Activated CD8-positive, alpha-beta memory T cell treated with anti-CD3 and anti-CD28 coated beads, Interleukin-2, amount 10 ng/mL, durations not matched to agents 7 days and 5 days (primary cell): ENCODE measurements around the gene KCNQ5. TPM values are rescaled to one million over a fixed set of nuclear protein-coding genes. Genes with fewer than 3 reads are reported as not detected.
"Not testable (repeated sequence)": the region's sequence is repeated elsewhere in the genome, so short reads cannot be mapped to it uniquely, and the experiment has no call there.

Source experiments
- ATAC-seq: fragments of 150-1000 bp; cut with Tn5 transposase; one replicate; pipeline ENCODE4 v1.10.0; 2021; ENCODE audit warnings: moderate library complexity
- CTCF ChIA-PET: fragments of 350-600 bp; sonication (Branson Sonifier 250); formaldehyde crosslinking; loops from one replicate; lab custom pipeline; 2021; ENCODE audit warnings: antibody characterized with exemption; lab: Charles Lee
- DNase-seq: peaks from one replicate; pipeline ENCODE4 v3.0.0-alpha.2; 2020
- H3K27ac Mint-ChIP-seq: one replicate; pipeline ENCODE4 v1.8.0; 2021; ENCODE audit warnings: mild to moderate bottlenecking, mixed read lengths
- H3K27me3 Mint-ChIP-seq: one replicate; pipeline ENCODE4 v1.8.0; 2021; ENCODE audit warnings: mixed read lengths
- H3K36me3 Mint-ChIP-seq: one replicate; pipeline ENCODE4 v1.8.0; 2021; ENCODE audit warnings: mild to moderate bottlenecking, mixed read lengths
- H3K4me1 Mint-ChIP-seq: one replicate; pipeline ENCODE4 v1.8.0; 2021; ENCODE audit warnings: mixed read lengths
- H3K4me3 Mint-ChIP-seq: one replicate; pipeline ENCODE4 v1.8.0; 2021; ENCODE audit warnings: mild to moderate bottlenecking, moderate library complexity, mixed read lengths
- H3K9me3 Mint-ChIP-seq: one replicate; pipeline ENCODE4 v1.8.0; 2022; ENCODE audit warnings: low read depth, mixed read lengths
- total RNA-seq, 2 experiments: library from RNA; stranded (reverse); gene quantifications; one replicate each; pipeline ENCODE4 v1.2.3, GENCODE V29; 2021

The KCNQ5 gene
- total RNA-seq, 2 experiments from 2014 or later, result 7.2 to 7.8 TPM

DNA sequence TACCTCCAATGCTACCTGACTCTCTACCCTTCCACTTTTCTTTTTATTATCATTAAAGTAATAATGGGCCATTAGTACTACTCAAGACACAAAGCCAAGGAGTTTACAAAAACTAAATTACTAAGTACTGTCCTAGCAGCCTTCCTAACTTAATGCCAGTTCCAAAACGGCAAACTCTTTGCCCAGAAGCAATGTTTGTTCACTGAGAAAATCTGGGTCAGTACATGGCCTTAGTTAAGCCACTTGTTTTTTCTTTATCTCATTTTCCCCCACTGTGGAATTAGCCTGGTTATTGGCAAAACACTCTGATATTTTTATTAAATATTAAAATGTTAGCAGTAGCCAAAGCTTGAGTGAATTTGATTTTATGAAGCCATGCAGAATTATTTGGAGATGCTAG, 242.4 kb downstream of the KCNQ5 start:
- ATAC-seq, result no peak
- CTCF ChIA-PET, result no interaction called here
- Mint-ChIP-seq H3K27ac (no peak overlapping the region), H3K4me1 (peaks cover 6% of the 10 kb centered on the region), H3K27me3 (no peaks in the 10 kb centered on the region), H3K4me3 (no peak overlapping the region), H3K36me3 (no peaks in the 10 kb centered on the region), H3K9me3 (no peaks in the 10 kb centered on the region)
- no peak for DNase-seq

- ATAC-seq, result no peak
- Mint-ChIP-seq H3K4me3 (no peak overlapping the region), H3K36me3 (no peaks in the 10 kb centered on the region), H3K27me3 (no peaks in the 10 kb centered on the region), H3K27ac (no peak overlapping the region), H3K4me1 (peaks cover 6% of the 10 kb centered on the region), H3K9me3 (no peaks in the 10 kb centered on the region)
- DNase-seq, result no peak
- CTCF ChIA-PET, result no interaction called here
These were observed 242.9 kb downstream of the KCNQ5 start for GRCh38 chr6:72864799-72865198.

DNA sequence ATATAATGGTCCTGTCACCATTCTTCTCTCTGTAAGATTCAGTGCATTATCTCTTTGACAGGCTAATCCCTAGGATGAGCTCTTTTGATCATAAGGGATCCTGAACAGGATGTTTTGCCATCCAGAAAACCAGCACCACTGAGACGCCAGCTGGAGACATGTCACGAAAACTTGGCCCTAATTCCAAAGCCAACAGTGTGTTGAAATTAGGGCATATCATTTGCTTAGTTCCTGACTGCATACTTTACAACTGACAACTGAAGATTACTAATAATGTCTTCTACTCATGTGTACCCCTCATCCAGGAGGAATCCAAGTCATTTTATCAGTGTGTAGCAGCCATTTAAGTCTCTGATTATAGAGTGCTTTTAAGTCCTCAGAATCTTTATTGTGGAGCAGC, 243.6 kb downstream of the KCNQ5 start:
- no peak for ATAC-seq
- Mint-ChIP-seq H3K4me1 (peaks cover 6% of the 10 kb centered on the region), H3K9me3 (no peaks in the 10 kb centered on the region), H3K27ac (no peak overlapping the region), H3K4me3 (no peak overlapping the region), H3K36me3 (no peaks in the 10 kb centered on the region), H3K27me3 (no peaks in the 10 kb centered on the region)
- CTCF ChIA-PET, result no interaction called here
- no peak for DNase-seq

GRCh38 chr6:72869621-72870020, 247.8 kb downstream of the KCNQ5 start:
- Mint-ChIP-seq H3K4me1 (no peaks in the 10 kb centered on the region), H3K36me3 (no peaks in the 10 kb centered on the region), H3K27me3 (no peaks in the 10 kb centered on the region), H3K27ac (no peak overlapping the region), H3K9me3 (no peaks in the 10 kb centered on the region), H3K4me3 (no peak overlapping the region)
- CTCF ChIA-PET, result interaction anchor here (0.9 kb wide), 1 partner anchor 253 kb away, joined by 3 read pairs; no protein-coding TSS in a partner anchor
- no peak for ATAC-seq
- DNase-seq, result no peak

DNA sequence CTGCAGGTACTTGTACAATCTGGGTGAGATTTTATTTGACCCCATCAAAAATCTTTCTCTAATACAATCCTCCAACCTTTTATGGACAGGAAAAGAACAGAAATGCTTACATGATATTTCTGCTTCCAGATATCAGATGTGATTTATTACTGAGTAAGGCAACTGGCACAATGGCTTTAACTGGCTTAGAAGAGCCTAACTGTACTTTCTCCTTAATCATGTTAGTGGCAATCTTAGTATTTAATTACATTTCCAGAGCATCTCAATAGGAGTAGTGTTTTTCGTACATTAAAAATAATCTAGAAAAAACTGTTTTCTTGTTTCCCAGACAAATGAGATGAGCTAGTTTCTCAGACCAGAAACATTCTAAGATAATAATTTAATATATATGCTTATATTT, 251.6 kb downstream of the KCNQ5 start:
- Mint-ChIP-seq H3K36me3 (no peaks in the 10 kb centered on the region), H3K4me3 (no peak overlapping the region), H3K4me1 (no peaks in the 10 kb centered on the region), H3K27ac (no peak overlapping the region), H3K9me3 (no peaks in the 10 kb centered on the region), H3K27me3 (no peaks in the 10 kb centered on the region)
- ATAC-seq (no peak), DNase-seq (no peak)
- CTCF ChIA-PET, result no interaction called here

GRCh38 chr6:72876256-72876655, 254.4 kb downstream of the KCNQ5 start:
- no peak overlapping the region for H3K4me3 Mint-ChIP-seq
- H3K27ac Mint-ChIP-seq, result no peak overlapping the region
- H3K36me3 Mint-ChIP-seq, result no peaks in the 10 kb centered on the region
- H3K9me3 Mint-ChIP-seq, result no peaks in the 10 kb centered on the region
- CTCF ChIA-PET, result no interaction called here
- H3K27me3 Mint-ChIP-seq, result no peaks in the 10 kb centered on the region
- no peaks in the 10 kb centered on the region for H3K4me1 Mint-ChIP-seq
- DNase-seq (no peak), ATAC-seq (no peak)

- no peak overlapping the region for H3K27ac Mint-ChIP-seq
- no peak overlapping the region for H3K4me3 Mint-ChIP-seq
- peaks cover 5% of the 10 kb centered on the region for H3K36me3 Mint-ChIP-seq
- no peaks in the 10 kb centered on the region for H3K27me3 Mint-ChIP-seq
- CTCF ChIA-PET, result interaction anchor here (0.6 kb wide), 1 partner anchor 680 kb away, joined by 3 read pairs; no protein-coding TSS in a partner anchor
- no peaks in the 10 kb centered on the region for H3K4me1 Mint-ChIP-seq
- ATAC-seq (no peak), DNase-seq (no peak)
- peaks cover 9% of the 10 kb centered on the region for H3K9me3 Mint-ChIP-seq
These were observed 264.3 kb downstream of the KCNQ5 start for GRCh38 chr6:72886170-72886569.

GRCh38 chr6:72890233-72890632, 268.4 kb downstream of the KCNQ5 start:
- H3K4me1 Mint-ChIP-seq, result no peaks in the 10 kb centered on the region
- peaks cover 9% of the 10 kb centered on the region for H3K9me3 Mint-ChIP-seq
- no peak for ATAC-seq
- peaks cover 6% of the 10 kb centered on the region for H3K27me3 Mint-ChIP-seq
- no peak for DNase-seq
- no peak overlapping the region for H3K4me3 Mint-ChIP-seq
- CTCF ChIA-PET, result no interaction called here
- no peak overlapping the region for H3K27ac Mint-ChIP-seq
- peaks cover 5% of the 10 kb centered on the region for H3K36me3 Mint-ChIP-seq

GRCh38 chr6:72890671-72891070, 268.8 kb downstream of the KCNQ5 start:
- CTCF ChIA-PET, result no interaction called here
- H3K4me1 Mint-ChIP-seq, result no peaks in the 10 kb centered on the region
- H3K36me3 Mint-ChIP-seq, result peaks cover 5% of the 10 kb centered on the region
- H3K27me3 Mint-ChIP-seq, result peaks cover 6% of the 10 kb centered on the region
- no peak overlapping the region for H3K4me3 Mint-ChIP-seq
- ATAC-seq (no peak), DNase-seq (no peak)
- H3K9me3 Mint-ChIP-seq, result peaks cover 9% of the 10 kb centered on the region
- no peak overlapping the region for H3K27ac Mint-ChIP-seq

GRCh38 chr6:72892901-72893300, 271.0 kb downstream of the KCNQ5 start:
- no peak for ATAC-seq
- CTCF ChIA-PET, result interaction anchor here (0.8 kb wide), 1 partner anchor 9 kb away, joined by 3 read pairs; no protein-coding TSS in a partner anchor
- no peak for DNase-seq
- H3K4me1 Mint-ChIP-seq, result no peaks in the 10 kb centered on the region
- H3K27me3 Mint-ChIP-seq, result peaks cover 6% of the 10 kb centered on the region
- no peaks in the 10 kb centered on the region for H3K9me3 Mint-ChIP-seq
- no peak overlapping the region for H3K27ac Mint-ChIP-seq
- no peak overlapping the region for H3K4me3 Mint-ChIP-seq
- no peaks in the 10 kb centered on the region for H3K36me3 Mint-ChIP-seq

- CTCF ChIA-PET, result no interaction called here
- H3K9me3 Mint-ChIP-seq, result peaks cover 3% of the 10 kb centered on the region
These were observed 272.2 kb downstream of the KCNQ5 start for GRCh38 chr6:72894091-72894490.

DNA sequence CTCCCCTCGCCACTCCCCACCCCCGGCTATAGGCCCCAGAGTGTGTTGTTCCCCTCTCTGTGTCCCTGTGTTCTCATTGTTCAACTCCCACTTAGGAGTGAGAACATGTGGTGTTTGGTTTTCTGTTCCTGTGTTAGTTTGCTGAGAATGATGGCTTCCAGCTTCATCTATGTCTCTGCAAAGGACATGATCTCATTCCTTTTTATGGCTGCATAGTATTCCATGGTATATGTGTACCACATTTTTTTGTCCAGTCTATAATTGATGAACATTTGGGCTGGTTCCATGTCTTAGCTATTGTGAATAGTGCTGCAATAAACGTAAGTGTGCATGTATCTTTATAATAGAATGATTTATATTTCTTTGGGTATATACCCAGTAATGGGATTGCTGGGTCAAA, 276.4 kb downstream of the KCNQ5 start:
- H3K9me3 Mint-ChIP-seq, H3K27me3 Mint-ChIP-seq, ATAC-seq, H3K27ac Mint-ChIP-seq, H3K36me3 Mint-ChIP-seq, DNase-seq, CTCF ChIA-PET, H3K4me1 Mint-ChIP-seq, H3K4me3 Mint-ChIP-seq: not testable (repeated sequence)

More at GRCh38 chr6:72894091-72894490, 272.2 kb downstream of the KCNQ5 start:
- ATAC-seq (no peak), DNase-seq (no peak)
- no peaks in the 10 kb centered on the region for H3K4me1 Mint-ChIP-seq
- H3K36me3 Mint-ChIP-seq, result peaks cover 3% of the 10 kb centered on the region
- H3K27me3 Mint-ChIP-seq, result peaks cover 6% of the 10 kb centered on the region
- no peak overlapping the region for H3K4me3 Mint-ChIP-seq
- H3K27ac Mint-ChIP-seq, result no peak overlapping the region

DNA sequence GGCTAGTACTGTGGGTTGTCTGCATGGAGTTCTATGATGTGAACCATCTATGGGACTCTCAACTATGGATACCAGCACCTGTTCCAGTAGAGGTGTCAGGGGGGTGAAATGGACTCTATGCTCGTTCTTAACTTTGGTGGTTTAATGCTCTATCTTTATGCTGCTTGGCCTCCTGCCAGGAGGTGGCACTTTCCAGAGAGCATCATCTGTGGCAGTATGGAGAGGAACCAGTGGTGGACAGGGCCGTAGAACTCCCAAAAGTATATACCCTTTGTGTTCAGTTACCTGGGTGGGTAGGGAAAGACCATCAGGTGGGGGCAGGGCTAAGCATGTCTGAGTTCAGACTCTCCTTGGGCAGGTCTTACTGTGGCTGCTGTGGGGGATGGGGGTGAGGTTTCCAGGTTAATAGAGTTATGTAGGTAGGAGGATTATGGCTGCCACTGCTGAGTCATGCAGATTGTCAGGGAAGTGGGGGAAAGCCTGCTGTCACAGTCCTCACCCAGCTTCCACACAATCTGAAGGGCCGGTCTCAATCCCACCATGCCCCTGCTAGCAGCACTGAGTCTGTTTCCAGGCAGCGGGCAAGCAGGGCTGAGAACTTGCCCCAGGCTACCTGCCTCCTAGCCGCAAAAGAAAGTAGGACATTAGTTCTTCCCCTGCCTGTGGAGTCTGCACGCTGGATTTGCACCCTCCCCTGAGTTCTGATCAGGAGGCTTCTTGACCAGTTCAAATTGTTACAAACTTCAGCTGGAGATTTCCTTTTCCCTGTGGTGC, 284.0 kb downstream of the KCNQ5 start:
- no peaks in the 10 kb centered on the region for H3K27me3 Mint-ChIP-seq
- no peaks in the 10 kb centered on the region for H3K36me3 Mint-ChIP-seq
- H3K9me3 Mint-ChIP-seq, result no peaks in the 10 kb centered on the region
- ATAC-seq, result no peak
- no peak for DNase-seq
- H3K4me3 Mint-ChIP-seq, result no peak overlapping the region
- CTCF ChIA-PET, result no interaction called here
- no peaks in the 10 kb centered on the region for H3K4me1 Mint-ChIP-seq
- H3K27ac Mint-ChIP-seq, result no peak overlapping the region

GRCh38 chr6:72911463-72912155, 289.7 kb downstream of the KCNQ5 start:
- no peak for ATAC-seq
- no peak overlapping the region for H3K27ac Mint-ChIP-seq
- H3K4me1 Mint-ChIP-seq, result no peaks in the 10 kb centered on the region
- H3K9me3 Mint-ChIP-seq, result no peaks in the 10 kb centered on the region
- no peaks in the 10 kb centered on the region for H3K36me3 Mint-ChIP-seq
- DNase-seq, result no peak
- no peak overlapping the region for H3K4me3 Mint-ChIP-seq
- no peaks in the 10 kb centered on the region for H3K27me3 Mint-ChIP-seq
- CTCF ChIA-PET, result no interaction called here
